Neural progenitor cell (in vitro differentiated cells): ENCODE results near the gene RAB3A. TPM values are rescaled to one million over a fixed set of nuclear protein-coding genes. Genes with fewer than 3 reads are reported as not detected.

Source experiments
- DNase-seq: peaks from one replicate; pipeline ENCODE4 v3.0.0-alpha.2; 2016; ENCODE audit warnings: low spot score
- H2AFZ ChIP-seq: fragments of 200-600 bp; sonication (generic); replicated peaks from 2 replicates; pipeline ENCODE4 v1.6.1; 2016; ENCODE audit warnings: antibody characterized with exemption
- H3F3A ChIP-seq: fragments of 200-600 bp; sonication (generic); 2 replicates; pipeline ENCODE4 v1.6.1; 2016; ENCODE audit warnings: antibody characterized with exemption, low read depth
- H3K27ac ChIP-seq: fragments of 200-600 bp; sonication (generic); 2 replicates; pipeline ENCODE4 v1.5.1; 2016; ENCODE audit warnings: mild to moderate bottlenecking
- H3K27me3 ChIP-seq: fragments of 200-600 bp; sonication (generic); 2 replicates; pipeline ENCODE4 v1.6.1; 2016; ENCODE audit warnings: mild to moderate bottlenecking, moderate library complexity
- H3K36me3 ChIP-seq: fragments of 200-600 bp; sonication (generic); 2 replicates; pipeline ENCODE4 v1.5.1; 2016
- H3K4me1 ChIP-seq: fragments of 200-600 bp; sonication (generic); 2 replicates; pipeline ENCODE4 v1.6.1; 2016; ENCODE audit warnings: mixed run types
- H3K4me2 ChIP-seq: fragments of 200-600 bp; sonication (generic); 2 replicates; pipeline ENCODE4 v1.6.1; 2016
- H3K4me3 ChIP-seq: fragments of 200-600 bp; sonication (generic); 2 replicates; pipeline ENCODE4 v1.5.1; 2016
- H3K79me2 ChIP-seq: fragments of 200-600 bp; sonication (generic); 2 replicates; pipeline ENCODE4 v1.6.1; 2016; ENCODE audit warnings: low read depth
- H3K9ac ChIP-seq: fragments of 200-600 bp; sonication (generic); 2 replicates; pipeline ENCODE4 v1.6.1; 2016
- H3K9me3 ChIP-seq: fragments of 200-600 bp; sonication (generic); 2 replicates; pipeline ENCODE4 v1.5.1; 2016; ENCODE audit warnings: low read depth
- H4K20me1 ChIP-seq: fragments of 200-600 bp; sonication (generic); 2 replicates; pipeline ENCODE4 v1.6.1; 2016; ENCODE audit warnings: low read depth
- H3K27ac Mint-ChIP-seq: 3 replicates; pipeline ENCODE4 v1.8.0; 2021; ENCODE audit warnings: mixed read lengths
- H3K27me3 Mint-ChIP-seq: 2 replicates; pipeline ENCODE4 v1.8.0; 2022; ENCODE audit warnings: low read depth, mild to moderate bottlenecking, inconsistent platforms, moderate library complexity, mixed read lengths; ENCODE audit not compliant: insufficient read depth
- H3K36me3 Mint-ChIP-seq: 3 replicates; pipeline ENCODE4 v1.8.0; 2021; ENCODE audit warnings: mixed read lengths
- H3K4me1 Mint-ChIP-seq: 3 replicates; pipeline ENCODE4 v1.8.0; 2021; ENCODE audit warnings: mixed read lengths
- H3K4me3 Mint-ChIP-seq: 3 replicates; pipeline ENCODE4 v1.8.0; 2021; ENCODE audit warnings: mild to moderate bottlenecking, moderate library complexity, mixed read lengths
- H3K9me3 Mint-ChIP-seq: 3 replicates; pipeline ENCODE4 v1.8.0; 2020; ENCODE audit warnings: mixed read lengths
- EZH2 ChIP-seq: fragments of 200-600 bp; sonication (generic); IDR thresholded peaks from 2 replicates; pipeline ENCODE4 v1.6.1; 2017; ENCODE audit warnings: antibody characterized with exemption, mild to moderate bottlenecking, moderate library complexity
- EZH2phosphoT487 ChIP-seq: fragments of 200-600 bp; sonication (generic); IDR thresholded peaks from 2 replicates; pipeline ENCODE4 v1.6.1; 2017; ENCODE audit warnings: antibody characterized with exemption
- total RNA-seq: library from RNA; depleted of rRNA; stranded (reverse); fragments of >200 nt; gene quantifications from 2 replicates; pipeline ENCODE4 v1.2.3, GENCODE V29; 2015; ENCODE audit warnings: low replicate concordance
- TF ChIP-seq, protein P1 (sequence below): fragments of 200-600 bp; sonication (generic); IDR thresholded peaks from 2 replicates; pipeline ENCODE4 v1.5.1; 2017; ENCODE audit warnings: antibody characterized with exemption, mild to moderate bottlenecking

The RAB3A gene
- total RNA-seq, 1 donor from 2014 or later, result 1.1 TPM

DNA sequence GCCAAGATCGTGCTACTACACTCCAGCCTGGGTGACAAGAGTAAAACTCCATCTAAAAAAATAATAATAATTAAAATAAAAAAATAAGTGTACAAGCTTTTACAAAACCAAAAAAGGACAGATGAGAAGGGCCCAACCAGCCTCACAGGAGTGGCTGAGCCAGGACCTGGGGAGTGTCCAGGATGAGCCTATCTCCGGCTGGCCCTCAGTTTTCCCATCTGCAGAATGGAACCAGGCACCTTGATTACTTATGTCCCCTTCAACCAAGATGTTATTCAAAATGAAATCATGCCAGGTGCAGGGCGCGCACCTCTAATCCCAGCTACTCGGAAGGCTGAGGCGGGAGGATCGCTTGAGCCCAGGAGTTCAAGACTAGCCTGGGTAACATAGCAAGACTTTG, 39.8 kb downstream of the RAB3A start:
- no peak overlapping the region for H3K9ac ChIP-seq
- H3K36me3 Mint-ChIP-seq, result peaks cover 15% of the 10 kb centered on the region
- no peak overlapping the region for H3K27ac ChIP-seq
- DNase-seq, result no peak
- H3K4me3 Mint-ChIP-seq, result no peak overlapping the region
- no peak overlapping the region for H3K27ac Mint-ChIP-seq
- no peaks in the 10 kb centered on the region for H3K79me2 ChIP-seq
- peaks cover 8% of the 10 kb centered on the region for H3K27me3 Mint-ChIP-seq
- H3K4me2 ChIP-seq, result no peak overlapping the region
- no peaks in the 10 kb centered on the region for H3K36me3 ChIP-seq
- H3K4me1 Mint-ChIP-seq, result peaks cover 7% of the 10 kb centered on the region
- no peaks in the 10 kb centered on the region for H3K9me3 Mint-ChIP-seq
- H2AFZ ChIP-seq, result no peak overlapping the region
- no peaks in the 10 kb centered on the region for H3K27me3 ChIP-seq
- H3K4me3 ChIP-seq, result no peak overlapping the region
- H3F3A ChIP-seq, result peaks cover 5% of the 10 kb centered on the region
- no peaks in the 10 kb centered on the region for H3K9me3 ChIP-seq
- TF ChIP-seq, protein P1, sequence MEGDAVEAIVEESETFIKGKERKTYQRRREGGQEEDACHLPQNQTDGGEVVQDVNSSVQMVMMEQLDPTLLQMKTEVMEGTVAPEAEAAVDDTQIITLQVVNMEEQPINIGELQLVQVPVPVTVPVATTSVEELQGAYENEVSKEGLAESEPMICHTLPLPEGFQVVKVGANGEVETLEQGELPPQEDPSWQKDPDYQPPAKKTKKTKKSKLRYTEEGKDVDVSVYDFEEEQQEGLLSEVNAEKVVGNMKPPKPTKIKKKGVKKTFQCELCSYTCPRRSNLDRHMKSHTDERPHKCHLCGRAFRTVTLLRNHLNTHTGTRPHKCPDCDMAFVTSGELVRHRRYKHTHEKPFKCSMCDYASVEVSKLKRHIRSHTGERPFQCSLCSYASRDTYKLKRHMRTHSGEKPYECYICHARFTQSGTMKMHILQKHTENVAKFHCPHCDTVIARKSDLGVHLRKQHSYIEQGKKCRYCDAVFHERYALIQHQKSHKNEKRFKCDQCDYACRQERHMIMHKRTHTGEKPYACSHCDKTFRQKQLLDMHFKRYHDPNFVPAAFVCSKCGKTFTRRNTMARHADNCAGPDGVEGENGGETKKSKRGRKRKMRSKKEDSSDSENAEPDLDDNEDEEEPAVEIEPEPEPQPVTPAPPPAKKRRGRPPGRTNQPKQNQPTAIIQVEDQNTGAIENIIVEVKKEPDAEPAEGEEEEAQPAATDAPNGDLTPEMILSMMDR, result no peak
- TF ChIP-seq EZH2, result no peak
- TF ChIP-seq EZH2phosphoT487, result no peak
- H3K4me1 ChIP-seq, result peaks cover 3% of the 10 kb centered on the region
- peaks cover 10% of the 10 kb centered on the region for H4K20me1 ChIP-seq

DNA sequence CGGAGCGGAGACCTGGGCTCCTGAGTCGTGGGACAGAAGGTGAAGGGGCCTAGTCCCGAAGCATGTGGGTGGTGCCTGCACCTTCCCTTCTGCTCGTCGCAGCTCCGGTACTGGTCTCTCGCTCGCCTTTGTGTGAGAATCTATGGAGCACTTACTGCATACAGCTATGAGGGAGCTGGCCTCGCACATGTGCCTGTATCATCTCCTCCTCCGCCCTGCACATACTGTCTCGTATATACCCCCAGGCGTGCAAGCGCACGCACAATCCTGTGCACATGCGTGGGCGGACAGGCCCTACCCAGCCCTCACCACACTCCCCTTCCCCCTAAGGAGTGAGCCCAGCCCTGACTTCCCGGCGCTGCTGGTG, 42.2 kb downstream of the RAB3A start:
- Histone ChIP-seq H3K27me3 (no peaks in the 10 kb centered on the region), H3F3A (peaks cover 19% of the 10 kb centered on the region), H3K4me3 (no peak overlapping the region), H3K36me3 (no peaks in the 10 kb centered on the region), H4K20me1 (peaks cover 13% of the 10 kb centered on the region), H3K4me1 (peaks cover 14% of the 10 kb centered on the region), H3K27ac (no peak overlapping the region), H2AFZ (no peak overlapping the region), H3K9ac (no peak overlapping the region), H3K4me2 (peak overlapping the region; percentile 48), H3K9me3 (no peaks in the 10 kb centered on the region), H3K79me2 (peaks cover 4% of the 10 kb centered on the region)
- Mint-ChIP-seq H3K27ac (no peak overlapping the region), H3K9me3 (no peaks in the 10 kb centered on the region), H3K27me3 (peaks cover 7% of the 10 kb centered on the region), H3K4me3 (peak overlapping the region; percentile 57), H3K4me1 (peaks cover 15% of the 10 kb centered on the region), H3K36me3 (peaks cover 12% of the 10 kb centered on the region)
- DNase-seq, result no peak
- TF ChIP-seq, protein P1, result no peak
- TF ChIP-seq EZH2phosphoT487, result no peak
- TF ChIP-seq EZH2, result no peak

DNA sequence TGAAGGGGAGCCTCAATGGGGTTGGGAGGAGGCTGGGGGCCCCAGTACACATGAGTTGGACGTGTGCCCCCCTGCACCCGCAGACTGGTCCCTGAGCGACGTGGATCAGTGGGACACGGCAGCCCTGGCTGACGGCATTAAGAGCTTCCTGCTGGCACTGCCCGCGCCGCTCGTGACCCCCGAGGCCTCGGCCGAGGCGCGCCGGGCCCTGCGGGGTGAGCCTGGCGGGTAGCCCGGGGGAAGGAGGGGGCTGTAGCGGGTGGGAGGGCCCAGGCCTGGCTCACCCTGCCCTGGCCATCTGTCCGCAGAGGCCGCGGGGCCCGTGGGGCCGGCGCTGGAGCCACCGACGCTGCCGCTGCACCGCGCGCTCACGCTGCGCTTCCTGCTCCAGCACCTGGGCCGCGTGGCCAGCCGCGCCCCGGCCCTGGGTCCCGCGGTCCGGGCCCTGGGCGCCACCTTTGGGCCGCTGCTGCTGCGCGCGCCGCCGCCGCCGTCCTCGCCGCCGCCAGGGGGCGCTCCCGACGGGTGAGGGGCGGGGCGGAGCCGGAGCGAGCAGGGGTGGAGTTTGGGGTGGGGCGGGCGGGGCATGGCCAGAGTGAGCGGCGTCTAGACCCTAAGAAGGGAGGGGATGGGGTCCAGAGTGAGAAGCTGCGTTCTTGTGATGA, 42.7 kb downstream of the RAB3A start:
- no peak overlapping the region for H3K27ac Mint-ChIP-seq

More for the DNA sequence above, 42.7 kb downstream of the RAB3A start:
- Histone ChIP-seq H2AFZ (no peak overlapping the region), H3K9me3 (no peaks in the 10 kb centered on the region), H3K36me3 (no peaks in the 10 kb centered on the region), H3K4me1 (peaks cover 14% of the 10 kb centered on the region), H3K79me2 (peaks cover 4% of the 10 kb centered on the region), H3F3A (peaks cover 20% of the 10 kb centered on the region), H3K4me2 (peak overlapping the region; percentile 60), H3K27me3 (no peaks in the 10 kb centered on the region), H3K4me3 (no peak overlapping the region), H3K9ac (no peak overlapping the region), H3K27ac (no peak overlapping the region), H4K20me1 (peaks cover 15% of the 10 kb centered on the region)
- peaks cover 7% of the 10 kb centered on the region for H3K27me3 Mint-ChIP-seq
- no peaks in the 10 kb centered on the region for H3K9me3 Mint-ChIP-seq
- peak overlapping the region; percentile 57 for H3K4me3 Mint-ChIP-seq
- H3K36me3 Mint-ChIP-seq, result peaks cover 15% of the 10 kb centered on the region
- peak; percentile 88 for DNase-seq
- H3K4me1 Mint-ChIP-seq, result peaks cover 20% of the 10 kb centered on the region
- TF ChIP-seq EZH2 (no peak), EZH2phosphoT487 (no peak)
- TF ChIP-seq, protein P1, result peak; percentile 59
